GM12892 (cell line): ENCODE measurements around the gene MRPS35.

ENCODE experiments used
- DNase-seq: peaks from one replicate; pipeline ENCODE4 v3.0.0; 2011; ENCODE audit not compliant: insufficient read length
- FAIRE-seq: peaks from 2 replicates; lab custom pipeline; 2011; peaks lifted over from hg19 to GRCh38; lab: Jason Lieb, UNC
- POLR2A ChIP-seq: IDR thresholded peaks from 2 replicates; pipeline ENCODE4 v1.6.1; 2011; ENCODE audit warnings: low read depth, low read length, control low read depth
- POLR2AphosphoS5 ChIP-seq: IDR thresholded peaks from 2 replicates; pipeline ENCODE4 v1.6.1; 2011; ENCODE audit warnings: low read depth, low read length, control low read depth
- TAF1 ChIP-seq: IDR thresholded peaks from 2 replicates; pipeline ENCODE4 v1.6.1; 2011; ENCODE audit warnings: low read depth, mild to moderate bottlenecking, control low read depth, low read length, borderline replicate concordance

Gene MRPS35

DNA sequence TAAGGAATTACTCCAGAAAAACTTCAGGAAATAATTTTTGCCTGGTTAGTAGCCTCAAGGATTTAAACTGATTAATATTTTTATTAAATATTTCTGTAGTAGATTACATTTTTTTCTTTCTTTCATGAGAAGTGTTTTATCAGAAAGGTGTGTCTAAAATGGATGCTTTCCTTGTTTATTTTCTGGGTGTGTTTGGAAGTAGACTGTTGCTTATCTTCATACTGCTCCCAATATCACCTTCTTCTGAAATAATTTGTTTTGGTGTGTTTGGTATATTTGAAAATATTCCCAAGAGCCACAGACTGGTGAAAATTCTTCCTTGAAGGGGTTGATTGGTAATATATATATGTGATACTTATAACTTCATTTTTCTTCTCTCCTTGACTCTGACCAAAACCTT, 24.5 kb upstream of the MRPS35 start:
- TF ChIP-seq POLR2A, result no peak
- no peak for DNase-seq
- no peak for FAIRE-seq

DNA sequence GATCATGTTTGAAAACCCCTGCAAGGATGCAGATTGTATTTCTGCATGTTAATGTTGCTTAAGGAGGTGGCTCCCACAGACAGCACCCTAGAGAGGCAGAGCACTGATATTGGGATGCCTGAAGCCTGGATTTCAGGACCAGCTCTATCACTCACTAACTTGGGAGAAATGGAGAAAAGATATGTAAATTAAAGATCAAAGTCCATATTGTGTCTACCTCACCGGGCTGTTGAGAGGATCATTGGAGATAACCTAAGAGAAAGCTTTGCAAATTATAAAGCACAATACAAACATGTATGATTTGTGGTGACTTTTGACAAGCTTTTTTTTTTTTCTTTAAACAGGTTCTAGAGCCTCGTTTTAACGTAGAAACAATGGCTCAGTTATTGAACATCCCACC, 22.0 kb upstream of the MRPS35 start:
- TF ChIP-seq POLR2AphosphoS5 (no peak), POLR2A (no peak), TAF1 (no peak)
- DNase-seq, result no peak
- FAIRE-seq, result no peak

DNA sequence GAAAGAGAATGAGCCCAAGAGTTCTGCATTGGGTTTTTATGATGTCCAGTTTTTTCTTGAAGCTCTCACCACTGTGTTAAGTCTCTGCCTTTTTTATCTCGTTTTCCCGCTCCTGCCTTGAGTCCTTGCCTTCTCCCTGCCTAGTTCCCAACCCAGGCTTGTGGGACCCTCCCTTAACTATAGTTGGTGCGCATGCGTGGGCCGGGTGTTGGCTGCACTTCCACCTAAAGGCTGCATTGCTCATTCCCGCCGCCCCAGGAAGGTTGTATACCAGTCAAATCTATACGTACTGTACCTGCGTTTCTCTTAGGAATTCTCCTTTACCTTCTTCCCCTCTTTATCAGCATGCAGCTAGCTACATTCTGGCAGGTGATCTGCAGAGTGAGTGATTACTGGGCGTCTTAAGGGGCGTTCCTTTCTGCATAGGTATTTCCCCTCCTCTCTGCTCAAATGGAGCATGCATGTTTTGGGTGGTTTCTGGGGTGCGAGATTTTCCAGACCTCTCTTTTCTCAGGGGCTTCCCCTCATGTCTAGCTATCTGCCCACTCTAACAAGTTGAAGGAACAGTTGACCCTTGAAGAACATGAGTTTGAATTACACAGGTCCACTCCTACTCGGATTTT, 21.0 kb upstream of the MRPS35 start:
- no peak for FAIRE-seq
- TF ChIP-seq TAF1, result no peak
- TF ChIP-seq POLR2AphosphoS5, result no peak
- no peak for TF ChIP-seq POLR2A
- DNase-seq, result no peak

DNA sequence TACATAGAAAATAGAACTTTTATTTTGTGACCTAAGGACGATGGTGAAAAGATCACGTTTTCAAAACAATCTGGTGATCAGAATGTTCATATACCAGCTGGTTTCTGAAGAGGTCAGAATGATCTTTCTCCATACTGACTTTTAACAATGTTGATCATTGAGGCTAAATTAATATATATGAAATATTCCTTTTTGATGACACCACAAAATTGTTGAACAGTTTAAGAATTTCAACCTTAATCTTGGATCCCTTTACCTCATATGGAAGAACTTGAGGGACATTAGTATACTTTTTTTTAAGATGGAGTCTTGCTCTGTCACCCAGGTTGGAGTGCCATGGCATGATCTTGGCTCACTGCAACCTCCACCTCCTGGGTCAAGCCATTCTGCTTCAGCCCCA, 17.2 kb upstream of the MRPS35 start:
- DNase-seq (no peak), FAIRE-seq (no peak)
- TF ChIP-seq POLR2AphosphoS5 (no peak), TAF1 (no peak), POLR2A (no peak)

DNA sequence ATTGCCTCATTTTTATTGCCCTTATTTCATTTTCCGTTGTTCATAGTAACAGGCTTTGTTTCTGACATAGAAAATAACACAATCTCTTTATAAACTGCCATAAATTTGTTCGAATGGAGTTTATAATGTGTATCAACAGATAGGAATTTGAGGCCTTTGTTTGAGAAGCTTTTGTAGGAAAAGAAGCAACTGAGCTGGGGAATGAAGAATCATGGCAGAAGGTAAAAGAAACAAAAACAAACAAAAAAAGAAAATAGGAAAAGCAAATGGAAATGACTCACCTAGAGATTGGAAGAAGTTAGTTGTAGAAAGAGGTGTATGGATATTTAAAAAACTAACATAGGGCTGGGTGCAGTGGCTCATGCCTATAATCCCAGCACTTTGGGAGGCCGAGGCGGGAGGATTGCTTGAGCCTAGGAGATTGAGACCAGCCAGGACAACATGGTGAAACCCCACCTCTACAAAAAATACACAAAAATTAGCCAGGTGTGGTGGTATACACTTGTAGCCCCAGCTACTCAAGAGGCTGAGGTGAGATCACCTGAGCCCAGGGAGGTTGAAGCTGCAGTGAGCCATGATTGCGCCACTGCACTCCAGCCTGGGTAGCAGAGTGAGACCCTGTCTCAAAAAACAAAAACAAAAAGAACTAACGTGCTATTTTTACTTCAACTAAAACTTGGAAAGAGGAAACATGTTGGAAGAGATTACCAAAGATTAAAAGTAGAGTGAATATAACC, 14.9 kb upstream of the MRPS35 start:
- TF ChIP-seq POLR2A (no peak), TAF1 (no peak), POLR2AphosphoS5 (no peak)
- FAIRE-seq (no peak), DNase-seq (no peak)

DNA sequence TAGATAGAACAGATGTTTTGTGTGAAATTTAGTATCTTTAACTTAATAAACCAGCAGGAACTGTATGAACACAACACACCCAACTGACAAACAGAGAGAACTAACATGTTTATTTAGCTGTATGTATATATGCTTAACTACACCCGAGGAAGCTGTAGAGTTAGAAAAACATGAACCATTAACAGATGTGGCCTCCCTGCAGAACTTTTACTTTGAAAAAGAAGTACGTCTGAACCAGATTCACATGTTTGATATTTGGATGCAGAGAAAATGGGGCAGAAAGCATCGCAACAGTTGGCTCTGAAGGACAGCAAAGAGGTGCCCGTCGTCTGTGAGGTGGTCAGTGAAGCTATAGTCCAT, 14.4 kb upstream of the MRPS35 start, which contains the start of gene REP15:
TSS of gene REP15 (plus strand) at position 155 of the 360 bp plus-strand sequence. CDS start at position 271, 116 bp downstream.
- FAIRE-seq (no peak), DNase-seq (no peak)
- no peak for TF ChIP-seq POLR2AphosphoS5
- TF ChIP-seq POLR2A, result no peak
- TF ChIP-seq TAF1, result no peak

DNA sequence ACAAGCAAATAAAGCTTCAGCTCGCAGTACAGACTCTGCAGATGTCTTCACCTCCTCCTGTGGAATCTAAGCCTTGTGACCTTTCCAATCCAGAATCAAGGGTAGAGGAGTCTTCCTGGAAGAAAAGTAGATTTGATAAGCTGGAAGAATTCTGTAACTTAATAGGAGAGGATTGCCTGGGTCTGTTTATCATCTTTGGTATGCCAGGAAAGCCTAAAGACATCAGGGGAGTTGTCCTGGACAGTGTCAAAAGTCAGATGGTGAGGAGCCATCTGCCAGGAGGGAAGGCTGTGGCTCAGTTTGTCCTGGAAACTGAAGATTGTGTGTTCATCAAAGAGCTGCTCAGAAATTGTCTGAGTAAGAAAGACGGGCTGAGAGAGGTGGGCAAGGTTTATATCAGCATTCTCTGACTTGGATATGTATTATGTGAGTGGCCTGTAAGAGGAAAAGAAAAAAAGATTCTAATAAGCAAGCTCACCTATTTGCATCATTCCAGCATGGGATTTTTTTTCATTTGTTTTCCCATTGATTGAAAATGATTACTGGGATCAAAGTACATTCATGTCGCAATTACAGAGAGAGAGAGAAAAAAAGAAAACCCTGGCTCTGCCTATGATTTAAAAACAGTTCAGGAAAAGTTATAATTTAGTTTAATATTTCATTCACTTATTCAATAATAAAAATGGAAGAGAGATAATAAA, 13.6 kb upstream of the MRPS35 start:
- TF ChIP-seq TAF1 (no peak), POLR2A (no peak), POLR2AphosphoS5 (no peak)

DNA sequence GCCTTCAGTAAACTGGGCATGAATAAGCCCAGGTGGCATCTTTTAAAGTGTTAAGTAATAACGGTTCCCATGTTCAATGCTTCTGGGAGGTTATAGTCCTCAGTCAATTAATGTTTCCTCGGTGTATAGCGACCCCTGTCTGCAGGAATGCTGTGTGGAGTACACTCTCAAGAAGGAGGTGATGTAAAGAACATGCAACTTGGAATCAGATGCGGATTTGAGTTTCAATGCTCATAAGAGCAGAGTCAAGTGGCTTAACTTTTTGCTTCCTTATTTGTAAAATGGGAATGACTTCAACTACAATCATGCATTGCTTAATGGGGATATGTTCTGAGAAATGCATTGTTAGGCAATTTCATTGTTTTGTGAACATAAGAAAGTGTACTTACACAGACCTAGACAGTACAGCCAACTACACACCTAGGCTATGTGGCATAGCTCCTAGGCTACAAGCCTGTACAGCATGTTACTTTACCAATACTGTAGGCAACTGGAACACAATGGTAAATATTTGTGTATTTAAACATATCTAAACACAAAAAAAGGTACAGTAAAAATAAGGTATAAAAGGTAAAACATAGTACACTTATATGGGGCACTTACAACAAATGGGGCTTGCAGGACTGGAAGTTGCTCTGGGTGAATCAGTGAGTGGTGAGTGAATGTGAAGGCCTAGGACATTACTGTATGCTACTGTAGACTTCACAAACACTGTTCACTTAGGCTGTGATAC, 6.7 kb upstream of the MRPS35 start:
- TF ChIP-seq TAF1 (no peak), POLR2A (no peak), POLR2AphosphoS5 (no peak)
- FAIRE-seq, result peak; percentile 94
- no peak for DNase-seq

More for the DNA sequence above, 13.6 kb upstream of the MRPS35 start:
- FAIRE-seq, result no peak
- no peak for DNase-seq

DNA sequence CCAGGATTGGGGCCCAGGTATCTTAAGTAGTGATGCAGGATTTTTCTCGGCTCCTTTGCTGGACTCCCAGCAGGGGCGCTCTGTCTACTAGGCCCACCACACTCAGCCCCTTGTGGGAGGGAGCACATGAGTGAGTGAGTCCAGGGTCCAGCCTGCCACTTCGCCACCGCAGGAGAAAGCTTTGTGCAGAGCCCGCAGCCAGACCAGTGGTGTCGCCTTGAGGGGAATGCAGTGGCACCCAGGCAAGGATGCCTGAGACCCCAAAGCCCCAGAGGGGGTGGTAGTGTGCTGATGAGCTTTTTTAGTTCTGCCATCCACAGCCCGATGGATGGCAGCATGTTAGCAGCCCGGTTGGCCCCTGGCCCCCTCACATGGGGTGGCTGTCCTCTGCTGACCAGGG, 5.4 kb upstream of the MRPS35 start:
- DNase-seq, result no peak
- TF ChIP-seq POLR2A (no peak), POLR2AphosphoS5 (no peak), TAF1 (no peak)
- no peak for FAIRE-seq

DNA sequence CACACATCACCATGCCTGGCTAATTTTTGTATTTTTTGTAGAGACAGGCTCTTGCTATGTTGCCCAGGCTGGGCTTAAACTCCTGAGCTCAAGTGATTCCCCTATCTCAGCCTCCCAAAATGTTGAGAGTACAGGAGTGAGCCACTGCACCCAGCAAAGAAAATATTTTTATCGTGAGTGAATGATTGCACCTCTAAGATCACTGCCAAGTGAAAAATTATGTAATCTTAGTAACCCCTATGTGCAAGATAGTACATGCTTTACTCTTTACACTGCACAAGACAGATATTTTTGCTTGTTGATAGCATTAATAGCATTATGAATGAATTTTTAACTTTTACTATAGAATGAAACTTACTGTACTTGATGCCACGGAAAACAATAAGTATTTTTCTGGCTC, 3.4 kb upstream of the MRPS35 start:
- no peak for DNase-seq
- TF ChIP-seq TAF1 (no peak), POLR2AphosphoS5 (no peak), POLR2A (no peak)
- FAIRE-seq, result no peak

DNA sequence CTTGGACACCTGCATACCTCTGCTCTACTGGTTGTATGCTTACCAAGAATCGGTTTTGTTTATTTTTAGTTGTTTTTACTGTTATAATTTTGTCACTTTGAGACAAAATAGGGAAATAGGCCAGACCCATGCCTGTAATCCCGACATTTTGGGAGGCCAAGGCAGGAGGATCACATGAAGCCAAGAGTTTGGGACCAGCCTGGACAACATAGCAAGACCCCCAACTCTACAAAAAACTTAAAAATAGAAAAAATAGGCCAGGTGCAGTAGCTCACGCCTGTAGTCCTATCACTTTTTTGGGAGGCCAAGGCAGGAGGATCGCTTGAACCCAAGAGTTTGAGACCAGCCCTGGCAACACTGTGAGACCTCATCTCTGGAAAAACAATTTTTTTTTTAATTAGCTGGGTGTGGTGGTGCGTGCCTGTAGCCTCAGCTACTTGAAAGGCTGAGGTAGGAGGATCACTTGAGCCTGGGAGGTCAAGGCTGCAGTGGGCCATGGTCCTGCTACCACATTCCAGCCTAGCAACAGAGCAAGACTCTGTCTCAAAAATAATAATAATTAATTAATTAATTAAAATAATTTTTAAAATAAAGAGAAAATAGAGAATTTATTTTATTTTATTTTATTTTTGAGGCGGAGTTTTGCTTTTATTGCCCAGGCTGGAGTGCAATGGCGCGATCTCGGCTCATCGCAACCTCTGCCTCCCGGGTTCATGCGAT, 1.3 kb upstream of the MRPS35 start:
- DNase-seq (no peak), FAIRE-seq (no peak)
- no peak for TF ChIP-seq POLR2AphosphoS5
- no peak for TF ChIP-seq TAF1
- TF ChIP-seq POLR2A, result no peak
